ENCODE measurements around the gene CA4.

DNA sequence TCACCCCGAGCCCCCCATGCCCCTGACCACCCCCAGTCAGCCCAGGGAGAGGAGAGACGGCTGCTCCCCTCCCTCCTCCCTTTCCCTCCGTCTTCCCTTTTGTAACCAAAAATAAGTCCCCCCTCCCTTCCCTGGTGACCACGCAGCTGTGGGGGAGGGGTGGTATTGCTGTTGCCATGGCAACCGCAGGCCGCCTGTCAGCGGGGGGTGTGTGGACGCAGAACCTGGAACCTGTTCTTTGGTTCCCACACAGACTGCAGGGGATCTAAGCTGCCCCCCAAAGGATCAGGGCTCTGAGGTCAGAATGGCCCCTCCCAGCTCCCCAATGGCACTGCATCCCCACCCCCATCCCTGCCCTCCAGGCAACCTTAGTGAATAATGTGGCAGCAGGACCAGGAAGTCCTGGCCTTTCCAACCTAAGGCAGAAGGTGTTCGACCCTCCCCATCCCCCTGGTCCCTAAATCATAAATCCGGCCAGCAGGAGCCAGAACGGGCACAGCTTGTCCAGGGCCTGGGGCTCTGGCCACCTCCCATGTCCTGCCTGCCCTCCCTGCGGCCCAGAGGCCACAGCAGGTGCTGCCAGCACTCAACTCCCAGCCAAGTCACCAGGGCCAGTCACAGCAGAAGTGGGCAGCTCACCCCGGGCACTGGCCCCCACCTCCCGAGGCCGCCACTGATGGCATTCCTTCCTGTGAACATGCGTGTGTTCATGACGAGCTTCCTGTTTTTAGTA, 12.0 kb downstream of the CA4 start:
- TF ChIP-seq, protein P1, sequence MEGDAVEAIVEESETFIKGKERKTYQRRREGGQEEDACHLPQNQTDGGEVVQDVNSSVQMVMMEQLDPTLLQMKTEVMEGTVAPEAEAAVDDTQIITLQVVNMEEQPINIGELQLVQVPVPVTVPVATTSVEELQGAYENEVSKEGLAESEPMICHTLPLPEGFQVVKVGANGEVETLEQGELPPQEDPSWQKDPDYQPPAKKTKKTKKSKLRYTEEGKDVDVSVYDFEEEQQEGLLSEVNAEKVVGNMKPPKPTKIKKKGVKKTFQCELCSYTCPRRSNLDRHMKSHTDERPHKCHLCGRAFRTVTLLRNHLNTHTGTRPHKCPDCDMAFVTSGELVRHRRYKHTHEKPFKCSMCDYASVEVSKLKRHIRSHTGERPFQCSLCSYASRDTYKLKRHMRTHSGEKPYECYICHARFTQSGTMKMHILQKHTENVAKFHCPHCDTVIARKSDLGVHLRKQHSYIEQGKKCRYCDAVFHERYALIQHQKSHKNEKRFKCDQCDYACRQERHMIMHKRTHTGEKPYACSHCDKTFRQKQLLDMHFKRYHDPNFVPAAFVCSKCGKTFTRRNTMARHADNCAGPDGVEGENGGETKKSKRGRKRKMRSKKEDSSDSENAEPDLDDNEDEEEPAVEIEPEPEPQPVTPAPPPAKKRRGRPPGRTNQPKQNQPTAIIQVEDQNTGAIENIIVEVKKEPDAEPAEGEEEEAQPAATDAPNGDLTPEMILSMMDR (IDR thresholded peaks at IDR 0.05) = no peak
- no peak for TF ChIP-seq EZH2 (IDR thresholded peaks at IDR 0.05; ENCODE audit: borderline replicate concordance, insufficient read depth, low read depth, low read length, poor library complexity, severe bottlenecking)
